BLaER1 (cell line): ENCODE measurements around the gene LRRC56.

Experiments used
- H3K27ac ChIP-seq: shearing (Covaris generic); formaldehyde crosslinking; 2 replicates; pipeline ENCODE4 v1.8.1; 2022
- H3K27me3 ChIP-seq: shearing (Covaris generic); formaldehyde crosslinking; 2 replicates; pipeline ENCODE4 v1.8.1; 2022
- H3K36me3 ChIP-seq: shearing (Covaris generic); formaldehyde crosslinking; 2 replicates; pipeline ENCODE4 v1.8.1; 2022
- H3K4me1 ChIP-seq: shearing (Covaris generic); formaldehyde crosslinking; 2 replicates; pipeline ENCODE4 v1.8.1; 2022
- H3K4me2 ChIP-seq: shearing (Covaris generic); formaldehyde crosslinking; 2 replicates; pipeline ENCODE4 v1.8.1; 2022
- H3K4me3 ChIP-seq: shearing (Covaris generic); formaldehyde crosslinking; 2 replicates; pipeline ENCODE4 v1.8.1; 2022
- H3K9ac ChIP-seq: shearing (Covaris generic); formaldehyde crosslinking; 2 replicates; pipeline ENCODE4 v1.8.1; 2022
- H3K9me3 ChIP-seq: shearing (Covaris generic); formaldehyde crosslinking; 2 replicates; pipeline ENCODE4 v1.8.1; 2022
- H4K20me1 ChIP-seq: shearing (Covaris generic); formaldehyde crosslinking; 2 replicates; pipeline ENCODE4 v1.8.1; 2022
- Cebpa-rat ChIP-seq: shearing (Covaris generic); IDR thresholded peaks from 2 replicates; pipeline ENCODE4 v1.8.1; 2022

Gene LRRC56

GRCh38 chr11:550746-551085 lies 13.4 kb downstream of the LRRC56 start:
- H3K27ac ChIP-seq: no peak overlapping the region
- H3K9me3 ChIP-seq: no peaks in the 10 kb centered on the region
- H3K4me3 ChIP-seq: no peak overlapping the region
- peaks cover 6% of the 10 kb centered on the region for H3K27me3 ChIP-seq
- TF ChIP-seq Cebpa-rat: no peak
- no peaks in the 10 kb centered on the region; the same call in 1 of the 2 replicates for H4K20me1 ChIP-seq
- H3K36me3 ChIP-seq: no peaks in the 10 kb centered on the region; the same call in 1 of the 2 replicates
- H3K4me1 ChIP-seq: peaks cover 34% of the 10 kb centered on the region
- no peak overlapping the region for H3K9ac ChIP-seq
- no peak overlapping the region for H3K4me2 ChIP-seq

GRCh38 chr11:551131-551530 lies 13.8 kb downstream of the LRRC56 start:
- H3K27ac ChIP-seq: no peak overlapping the region
- H3K36me3 ChIP-seq: no peaks in the 10 kb centered on the region; the same call in 1 of the 2 replicates
- TF ChIP-seq Cebpa-rat: no peak
- no peak overlapping the region for H3K9ac ChIP-seq
- H3K27me3 ChIP-seq: peaks cover 10% of the 10 kb centered on the region
- peaks cover 38% of the 10 kb centered on the region for H3K4me1 ChIP-seq
- no peak overlapping the region for H3K4me3 ChIP-seq
- no peaks in the 10 kb centered on the region; the same call in 1 of the 2 replicates for H4K20me1 ChIP-seq
- H3K4me2 ChIP-seq: no peak overlapping the region
- no peaks in the 10 kb centered on the region for H3K9me3 ChIP-seq

- Histone ChIP-seq H4K20me1 (peaks cover 4% of the 10 kb centered on the region), H3K4me1 (peaks cover 43% of the 10 kb centered on the region), H3K9ac (no peak overlapping the region), H3K4me3 (no peak overlapping the region), H3K4me2 (no peak overlapping the region), H3K9me3 (no peaks in the 10 kb centered on the region), H3K27ac (no peak overlapping the region), H3K27me3 (peaks cover 15% of the 10 kb centered on the region), H3K36me3 (no peaks in the 10 kb centered on the region; the same call in 1 of the 2 replicates)
- TF ChIP-seq Cebpa-rat: no peak
These were observed 14.3 kb downstream of the LRRC56 start for GRCh38 chr11:551596-551995.

- H3K9me3 ChIP-seq: no peaks in the 10 kb centered on the region
- no peak overlapping the region for H3K9ac ChIP-seq
- peak overlapping the region; percentile 68; the same call in 1 of the 2 replicates for H3K4me2 ChIP-seq
- no peak for TF ChIP-seq Cebpa-rat
- no peak overlapping the region for H3K4me3 ChIP-seq
- H3K27ac ChIP-seq: no peak overlapping the region
- peaks cover 32% of the 10 kb centered on the region for H3K27me3 ChIP-seq
- peaks cover 19% of the 10 kb centered on the region for H4K20me1 ChIP-seq
- peaks cover 48% of the 10 kb centered on the region for H3K4me1 ChIP-seq
- no peaks in the 10 kb centered on the region; the same call in 1 of the 2 replicates for H3K36me3 ChIP-seq
These were observed 16.0 kb downstream of the LRRC56 start for GRCh38 chr11:553083-553987.

- Histone ChIP-seq H3K4me1 (peaks cover 47% of the 10 kb centered on the region), H3K27ac (peak overlapping the region; percentile 2; the same call in 1 of the 2 replicates), H3K27me3 (peaks cover 39% of the 10 kb centered on the region), H4K20me1 (peaks cover 19% of the 10 kb centered on the region), H3K9me3 (no peaks in the 10 kb centered on the region), H3K4me3 (no peak overlapping the region), H3K36me3 (no peaks in the 10 kb centered on the region; the same call in 1 of the 2 replicates), H3K9ac (no peak overlapping the region), H3K4me2 (peak overlapping the region; percentile 68)
- TF ChIP-seq Cebpa-rat: no peak
These were observed 16.6 kb downstream of the LRRC56 start for GRCh38 chr11:553988-554340.

GRCh38 chr11:554428-555226 lies 17.3 kb downstream of the LRRC56 start:
- Histone ChIP-seq H3K4me2 (peak overlapping the region; percentile 98), H3K9ac (no peak overlapping the region), H3K27me3 (peaks cover 44% of the 10 kb centered on the region), H4K20me1 (peaks cover 19% of the 10 kb centered on the region), H3K4me3 (peak overlapping the region; percentile 65; the same call in 1 of the 2 replicates), H3K4me1 (peaks cover 45% of the 10 kb centered on the region), H3K9me3 (no peaks in the 10 kb centered on the region), H3K27ac (peak overlapping the region; percentile 2; the same call in 1 of the 2 replicates), H3K36me3 (no peaks in the 10 kb centered on the region; the same call in 1 of the 2 replicates)
- no peak for TF ChIP-seq Cebpa-rat

GRCh38 chr11:555227-555779 lies 18.0 kb downstream of the LRRC56 start:
- Histone ChIP-seq H4K20me1 (peaks cover 19% of the 10 kb centered on the region), H3K4me1 (peaks cover 52% of the 10 kb centered on the region), H3K36me3 (no peaks in the 10 kb centered on the region; the same call in 1 of the 2 replicates), H3K27ac (peak overlapping the region; percentile 13; the same call in 1 of the 2 replicates), H3K9me3 (no peaks in the 10 kb centered on the region), H3K27me3 (peaks cover 44% of the 10 kb centered on the region), H3K9ac (0 out of 2 replicates have a peak overlapping the region, but pooled peaks have one; percentile 48), H3K4me2 (peak overlapping the region; percentile 98), H3K4me3 (peak overlapping the region; percentile 65)
- no peak for TF ChIP-seq Cebpa-rat

- Histone ChIP-seq H3K27me3 (peaks cover 44% of the 10 kb centered on the region), H3K27ac (0 out of 2 replicates have a peak overlapping the region, but pooled peaks have one; percentile 13), H3K4me3 (peak overlapping the region; percentile 65), H3K36me3 (no peaks in the 10 kb centered on the region), H3K9me3 (no peaks in the 10 kb centered on the region), H3K4me2 (peak overlapping the region; percentile 98), H3K9ac (0 out of 2 replicates have a peak overlapping the region, but pooled peaks have one; percentile 48), H3K4me1 (peaks cover 53% of the 10 kb centered on the region), H4K20me1 (peaks cover 20% of the 10 kb centered on the region)
- no peak for TF ChIP-seq Cebpa-rat
These were observed 18.7 kb downstream of the LRRC56 start for GRCh38 chr11:555780-556661.
